Muscle layer of colon (tissue), 2 donors: Measurements from ENCODE around the gene UBXN10.
"Not testable (repeated sequence)": the region's sequence is repeated elsewhere in the genome, so short reads cannot be mapped to it uniquely, and the experiment has no call there.

ENCODE experiments used
- H3K27ac ChIP-seq: one replicate; pipeline ENCODE4 v1.7.0; 2013; ENCODE audit warnings: low read depth, mild to moderate bottlenecking, low read length, moderate library complexity
- H3K27me3 ChIP-seq, 2 donors: one replicate each; pipeline ENCODE4 v1.7.0; 2013; ENCODE audit warnings: low read length in 2 of 2, mild to moderate bottlenecking in 2 of 2; ENCODE audit not compliant: insufficient read depth in 2 of 2, control insufficient read depth in 1 of 2
- H3K36me3 ChIP-seq: one replicate; pipeline ENCODE4 v1.7.0; 2013; ENCODE audit warnings: mild to moderate bottlenecking, low read length; ENCODE audit not compliant: insufficient read depth
- H3K4me1 ChIP-seq: one replicate; pipeline ENCODE4 v1.7.0; 2013; ENCODE audit warnings: mild to moderate bottlenecking, low read length; ENCODE audit not compliant: insufficient read depth
- H3K4me3 ChIP-seq, 2 donors: one replicate each; pipeline ENCODE4 v1.7.0; 2013; ENCODE audit warnings: low read length in 2 of 2, low read depth in 1 of 2, mild to moderate bottlenecking in 1 of 2, moderate library complexity in 1 of 2
- H3K9ac ChIP-seq: one replicate; pipeline ENCODE4 v1.7.0; 2013; ENCODE audit warnings: low read length
- H3K9me3 ChIP-seq: one replicate; pipeline ENCODE4 v1.7.0; 2013; ENCODE audit warnings: mild to moderate bottlenecking, low read length
- donor health status: abdominal sarcoma.
- donor health status: Adenocarcinoma of cecum.

Gene UBXN10

GRCh38 chr1:20229171-20229570 lies 43.3 kb downstream of the UBXN10 start:
- Histone ChIP-seq H3K4me3 (no peak overlapping the region), H3K9me3 (no peaks in the 10 kb centered on the region), H3K9ac (no peak overlapping the region), H3K27ac (no peak overlapping the region), H3K27me3 (no peaks in the 10 kb centered on the region), H3K4me1 (no peaks in the 10 kb centered on the region), H3K36me3 (no peaks in the 10 kb centered on the region)

- H3K4me3 ChIP-seq, H3K4me1 ChIP-seq, H3K9me3 ChIP-seq, H3K27me3 ChIP-seq, H3K27ac ChIP-seq, H3K9ac ChIP-seq, H3K36me3 ChIP-seq: not testable (repeated sequence)
These were observed 46.7 kb downstream of the UBXN10 start for GRCh38 chr1:20232564-20232963.

GRCh38 chr1:20233394-20233793 lies 47.5 kb downstream of the UBXN10 start:
- Histone ChIP-seq H3K36me3 (no peaks in the 10 kb centered on the region), H3K9ac (no peak overlapping the region), H3K27ac (no peak overlapping the region), H3K27me3 (peaks cover 0 to 4% of the 10 kb centered on the region in 2 donors), H3K4me1 (no peaks in the 10 kb centered on the region), H3K9me3 (no peaks in the 10 kb centered on the region), H3K4me3 (no peak overlapping the region)

DNA sequence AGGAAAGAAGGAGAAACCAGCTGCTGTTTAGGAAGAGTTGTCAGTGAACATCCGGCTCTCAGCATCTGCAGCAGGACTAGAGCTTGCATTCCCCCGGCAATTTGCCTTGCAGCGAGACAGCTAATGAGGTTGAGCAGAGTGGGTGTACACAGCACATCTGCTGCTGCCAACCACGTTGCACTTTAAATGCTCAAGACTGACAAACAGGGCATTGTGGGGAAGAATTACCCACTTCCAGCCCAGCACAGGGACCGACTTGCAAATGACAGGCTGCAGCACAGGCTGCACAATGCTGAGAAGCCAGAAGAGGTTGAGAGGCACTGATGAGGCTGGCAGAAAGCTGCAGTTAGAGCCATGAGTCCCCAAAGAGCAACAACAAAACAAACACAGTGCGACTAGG lies 48.0 kb downstream of the UBXN10 start:
- H3K27me3 ChIP-seq: peaks cover 0 to 4% of the 10 kb centered on the region in 2 donors
- no peak overlapping the region for H3K4me3 ChIP-seq
- H3K9me3 ChIP-seq: no peaks in the 10 kb centered on the region
- H3K36me3 ChIP-seq: no peaks in the 10 kb centered on the region
- no peak overlapping the region for H3K9ac ChIP-seq
- no peak overlapping the region for H3K27ac ChIP-seq
- H3K4me1 ChIP-seq: no peaks in the 10 kb centered on the region

GRCh38 chr1:20234788-20235535 lies 49.1 kb downstream of the UBXN10 start:
- Histone ChIP-seq H3K36me3 (no peaks in the 10 kb centered on the region), H3K27me3 (peaks cover 0 to 4% of the 10 kb centered on the region in 2 donors)

DNA sequence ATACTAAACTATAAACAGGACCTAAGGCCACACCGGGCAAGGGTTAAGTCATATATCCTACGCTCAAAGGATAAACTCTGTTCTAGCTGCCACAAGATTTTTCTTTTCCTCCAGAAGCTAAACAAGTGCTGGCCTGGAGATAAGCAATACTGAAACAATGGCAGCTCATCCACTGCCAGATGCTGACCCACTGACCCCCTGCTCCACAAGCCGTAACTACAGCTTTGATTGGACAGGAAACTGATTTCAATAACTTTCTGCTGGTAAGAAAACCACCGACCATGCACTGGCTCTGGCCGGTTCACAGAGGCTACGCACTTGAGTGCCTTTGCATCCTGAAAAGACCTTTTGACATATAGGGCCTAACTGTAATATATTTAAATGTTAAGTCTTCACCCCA lies 51.8 kb downstream of the UBXN10 start:
- H3K4me3 ChIP-seq: no peak overlapping the region
- H3K27ac ChIP-seq: no peak overlapping the region
- H3K9me3 ChIP-seq: no peaks in the 10 kb centered on the region
- no peaks in the 10 kb centered on the region for H3K36me3 ChIP-seq
- no peaks in the 10 kb centered on the region for H3K4me1 ChIP-seq
- H3K9ac ChIP-seq: no peak overlapping the region
- H3K27me3 ChIP-seq: peaks cover 0 to 4% of the 10 kb centered on the region in 2 donors

More at GRCh38 chr1:20234788-20235535, 49.1 kb downstream of the UBXN10 start:
- no peak overlapping the region for H3K9ac ChIP-seq
- H3K27ac ChIP-seq: no peak overlapping the region
- no peak overlapping the region for H3K4me3 ChIP-seq
- H3K9me3 ChIP-seq: no peaks in the 10 kb centered on the region
- H3K4me1 ChIP-seq: no peaks in the 10 kb centered on the region

DNA sequence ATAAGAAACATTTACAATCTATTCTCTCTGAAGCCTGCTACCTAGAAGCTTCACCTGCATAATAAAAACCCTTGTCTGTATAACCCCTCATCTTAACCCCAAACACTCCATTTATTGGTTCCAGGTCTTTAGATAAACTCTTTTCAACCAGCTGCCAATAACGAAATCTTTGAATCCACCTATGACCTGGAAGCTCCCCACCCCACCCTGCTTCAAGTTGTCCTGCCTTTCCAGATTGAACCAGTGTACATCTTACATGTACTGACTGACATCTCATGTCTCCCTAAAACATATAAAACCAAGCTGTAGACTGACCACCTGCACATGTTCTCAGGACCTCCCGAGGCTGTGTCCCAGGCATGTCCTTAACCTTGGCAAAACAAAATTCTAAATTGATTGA lies 54.1 kb downstream of the UBXN10 start:
- Histone ChIP-seq H3K4me1 (no peaks in the 10 kb centered on the region), H3K9ac (no peak overlapping the region), H3K36me3 (no peaks in the 10 kb centered on the region), H3K27ac (no peak overlapping the region), H3K27me3 (no peaks in the 10 kb centered on the region), H3K4me3 (no peak overlapping the region), H3K9me3 (no peaks in the 10 kb centered on the region)

- no peaks in the 10 kb centered on the region for H3K9me3 ChIP-seq
- H3K9ac ChIP-seq: no peak overlapping the region
- no peak overlapping the region for H3K27ac ChIP-seq
- H3K4me3 ChIP-seq: no peak overlapping the region
- no peaks in the 10 kb centered on the region for H3K4me1 ChIP-seq
- no peaks in the 10 kb centered on the region for H3K36me3 ChIP-seq
- peaks cover 0 to 4% of the 10 kb centered on the region in 2 donors for H3K27me3 ChIP-seq
These were observed 57.1 kb downstream of the UBXN10 start for GRCh38 chr1:20242890-20243479.
